ENCODE results near the gene DNMT3A. TPM values are rescaled to one million over a fixed set of nuclear protein-coding genes. Genes with fewer than 3 reads are reported as not detected.
A peak's percentile ranks its signal among the peaks of the same experiment; 100 is the strongest.

Gene DNMT3A
- total RNA-seq, 1 donor from 2014 or later: 219 TPM

GRCh38 chr2:25190536-25190935, 151.2 kb downstream of the DNMT3A start:
- Mint-ChIP-seq H3K4me1 (peaks cover 7% of the 10 kb centered on the region), H3K36me3 (no peaks in the 10 kb centered on the region), H3K27me3 (ENCODE audit: low read depth) (no peaks in the 10 kb centered on the region), H3K9me3 (no peaks in the 10 kb centered on the region), H3K27ac (no peak overlapping the region), H3K4me3 (no peak overlapping the region)
- DNase-seq (ENCODE audit: low spot score in 2 of 2, unreplicated experiment in 2 of 2): no peak
- TF ChIP-seq CTCF (IDR thresholded peaks at IDR 0.05; ENCODE audit: unreplicated experiment): no peak

DNA sequence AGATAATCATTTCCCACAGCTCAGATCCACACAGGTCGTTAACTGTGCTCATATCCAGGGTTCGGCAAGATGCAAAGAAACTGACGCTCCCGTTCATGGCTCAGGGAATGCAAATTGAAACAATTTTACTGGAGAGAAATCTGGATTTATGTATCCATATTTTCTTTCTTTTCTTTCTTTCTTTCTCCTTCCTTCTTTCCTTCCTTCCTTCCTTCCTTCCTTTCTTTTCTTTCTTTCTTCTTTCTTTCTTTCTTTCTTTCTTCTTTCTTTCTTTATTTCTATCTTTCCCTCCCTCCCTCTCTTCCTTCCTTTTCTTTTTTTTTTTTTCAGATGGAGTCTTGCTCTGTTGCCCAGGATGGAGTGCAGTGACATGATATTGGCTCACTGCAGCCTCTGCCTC, 153.3 kb downstream of the DNMT3A start:
- H3K36me3 Mint-ChIP-seq: no peaks in the 10 kb centered on the region
- H3K9me3 Mint-ChIP-seq: no peaks in the 10 kb centered on the region
- DNase-seq (ENCODE audit: low spot score in 2 of 2, unreplicated experiment in 2 of 2): no peak
- H3K4me3 Mint-ChIP-seq: no peak overlapping the region
- H3K27ac Mint-ChIP-seq: no peak overlapping the region
- no peak for TF ChIP-seq CTCF (IDR thresholded peaks at IDR 0.05; ENCODE audit: unreplicated experiment)
- H3K27me3 Mint-ChIP-seq (ENCODE audit: low read depth): no peaks in the 10 kb centered on the region
- H3K4me1 Mint-ChIP-seq: peaks cover 14% of the 10 kb centered on the region

DNA sequence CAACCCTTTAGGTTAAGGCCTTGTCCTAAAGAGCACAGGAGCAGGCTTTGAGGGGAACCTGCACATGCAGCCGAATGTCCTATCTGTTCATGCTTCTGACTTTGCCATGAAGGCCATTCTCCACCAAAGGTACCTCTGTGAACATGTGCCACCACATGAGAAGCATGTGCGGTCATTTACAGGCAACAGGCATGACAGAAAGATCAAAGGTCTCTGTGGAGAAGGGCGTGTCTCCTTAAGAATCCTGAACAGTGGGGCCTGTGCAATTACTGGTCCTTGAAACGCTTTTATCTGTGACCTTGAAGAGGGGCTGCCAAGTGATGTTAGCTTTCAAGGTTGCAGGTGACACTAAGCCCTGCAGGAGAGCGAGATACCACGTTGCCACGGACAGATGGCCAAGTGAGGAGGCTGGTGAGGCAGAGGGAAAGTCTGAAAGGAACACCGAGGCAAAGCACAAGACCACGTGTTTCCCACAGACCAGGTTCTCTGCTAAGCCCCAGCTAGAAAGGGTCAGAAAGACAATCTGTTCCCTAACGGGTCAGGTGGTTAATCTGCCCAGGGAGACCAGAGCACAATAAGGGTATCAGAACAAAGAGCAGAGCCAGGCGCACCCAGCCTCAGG, 153.9 kb downstream of the DNMT3A start:
- Mint-ChIP-seq H3K4me3 (no peak overlapping the region), H3K4me1 (peaks cover 14% of the 10 kb centered on the region), H3K36me3 (no peaks in the 10 kb centered on the region), H3K27me3 (ENCODE audit: low read depth) (no peaks in the 10 kb centered on the region), H3K27ac (no peak overlapping the region), H3K9me3 (no peaks in the 10 kb centered on the region)
- no peak for DNase-seq (ENCODE audit: low spot score in 2 of 2, unreplicated experiment in 2 of 2)
- TF ChIP-seq CTCF (IDR thresholded peaks at IDR 0.05; ENCODE audit: unreplicated experiment): no peak

DNA sequence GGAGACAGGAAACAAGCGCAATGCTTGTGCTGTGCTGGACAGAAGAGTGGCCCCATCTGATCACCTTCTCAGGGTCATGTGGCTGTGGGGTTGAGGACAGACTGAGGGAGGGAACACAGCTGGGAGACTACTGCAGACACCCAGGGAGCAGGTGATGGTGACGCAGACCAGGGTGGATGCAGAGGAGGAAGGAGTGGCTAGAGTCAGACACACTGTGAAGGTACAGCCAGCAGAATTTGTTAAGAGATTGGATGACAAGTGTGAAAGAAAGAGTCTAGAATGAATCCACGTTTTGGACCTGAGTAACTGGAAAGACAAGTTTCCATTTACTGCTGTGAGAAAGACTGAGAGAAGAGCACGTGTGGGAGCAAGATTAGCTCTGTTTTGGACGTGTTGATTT, 157.5 kb downstream of the DNMT3A start:
- Mint-ChIP-seq H3K4me3 (no peak overlapping the region), H3K27me3 (ENCODE audit: low read depth) (no peaks in the 10 kb centered on the region), H3K4me1 (peaks cover 7% of the 10 kb centered on the region), H3K36me3 (peaks cover 4% of the 10 kb centered on the region), H3K27ac (no peak overlapping the region), H3K9me3 (peaks cover 5% of the 10 kb centered on the region)
- TF ChIP-seq CTCF (IDR thresholded peaks at IDR 0.05; ENCODE audit: unreplicated experiment): no peak
- DNase-seq (ENCODE audit: low spot score in 2 of 2, unreplicated experiment in 2 of 2): no peak

DNA sequence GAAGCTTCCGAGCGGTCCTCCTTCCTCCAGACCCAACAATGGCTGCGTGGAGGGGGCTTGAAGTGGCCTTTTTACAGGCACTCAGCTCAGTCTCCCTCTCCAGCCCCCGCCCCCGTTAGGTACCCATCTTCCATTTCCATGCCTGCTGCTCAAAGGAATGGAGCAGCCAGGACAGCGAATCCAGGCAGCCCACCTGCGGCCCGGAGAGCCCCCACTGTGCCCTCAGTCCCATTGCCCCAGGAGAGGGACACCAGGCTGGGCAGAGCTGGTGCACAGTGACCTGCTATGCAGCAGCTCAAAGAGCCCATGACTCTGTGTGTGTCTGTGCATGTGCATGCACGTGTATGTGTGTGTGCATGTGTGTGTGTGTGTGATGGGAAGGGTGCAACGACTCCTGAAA, 162.7 kb downstream of the DNMT3A start:
- no peak for TF ChIP-seq CTCF (IDR thresholded peaks at IDR 0.05; ENCODE audit: unreplicated experiment)
- Mint-ChIP-seq H3K9me3 (peaks cover 5% of the 10 kb centered on the region), H3K4me3 (no peak overlapping the region), H3K4me1 (peaks cover 8% of the 10 kb centered on the region), H3K27me3 (ENCODE audit: low read depth) (peaks cover 20% of the 10 kb centered on the region), H3K36me3 (peaks cover 4% of the 10 kb centered on the region), H3K27ac (no peak overlapping the region)
- no peak for DNase-seq (ENCODE audit: low spot score in 2 of 2, unreplicated experiment in 2 of 2)

Small RNA genes lying within 50 kb of the gene (microRNA-seq; reads per million reads assigned to microRNA genes)
- 862 reads per million, percentile 78 among the genes with 10 or more reads in this experiment for gene MIR1301

Other genes starting within 250 kb of the DNMT3A start
- 0.29 TPM in 1 of 3 replicates, not detected in the others for gene POMC, start 173.3 kb downstream of the DNMT3A start, total RNA-seq